Measurements from ENCODE around the gene PAOX.

The PAOX gene

GRCh38 chr10:133397938-133398337, 18.9 kb downstream of the PAOX start:
- no peak for DNase-seq
- peaks cover 16% of the 10 kb centered on the region for H3K36me3 ChIP-seq
- H3K9me3 ChIP-seq = no peaks in the 10 kb centered on the region
- H3K4me3 ChIP-seq (ENCODE audit: low read depth, low read length) = no peak overlapping the region
- no peaks in the 10 kb centered on the region for H3K27me3 ChIP-seq
- no peaks in the 10 kb centered on the region for H3K4me1 ChIP-seq
- TF ChIP-seq CTCF (IDR thresholded peaks at IDR 0.05; ENCODE audit: low read depth, low read length) = no peak

- TF ChIP-seq CTCF (IDR thresholded peaks at IDR 0.05; ENCODE audit: low read depth, low read length) = no peak
- Histone ChIP-seq H3K36me3 (peaks cover 16% of the 10 kb centered on the region), H3K27me3 (no peaks in the 10 kb centered on the region), H3K4me3 (ENCODE audit: low read depth, low read length) (no peak overlapping the region), H3K9me3 (no peaks in the 10 kb centered on the region), H3K4me1 (no peaks in the 10 kb centered on the region)
- no peak for DNase-seq
Observed at GRCh38 chr10:133399123-133399601, 20.1 kb downstream of the PAOX start.

GRCh38 chr10:133400624-133401424, 21.8 kb downstream of the PAOX start:
- Histone ChIP-seq H3K4me3 (ENCODE audit: low read depth, low read length) (no peak overlapping the region), H3K27me3 (no peaks in the 10 kb centered on the region), H3K9me3 (no peaks in the 10 kb centered on the region), H3K36me3 (peaks cover 24% of the 10 kb centered on the region), H3K4me1 (no peaks in the 10 kb centered on the region)
- no peak for DNase-seq
- TF ChIP-seq CTCF (IDR thresholded peaks at IDR 0.05; ENCODE audit: low read depth, low read length) = no peak

GRCh38 chr10:133401500-133401899, 22.4 kb downstream of the PAOX start:
- TF ChIP-seq CTCF (IDR thresholded peaks at IDR 0.05; ENCODE audit: low read depth, low read length) = no peak
- Histone ChIP-seq H3K9me3 (no peaks in the 10 kb centered on the region), H3K27me3 (no peaks in the 10 kb centered on the region), H3K4me1 (no peaks in the 10 kb centered on the region), H3K4me3 (ENCODE audit: low read depth, low read length) (no peak overlapping the region), H3K36me3 (peaks cover 18% of the 10 kb centered on the region)
- no peak for DNase-seq

- no peak for TF ChIP-seq CTCF (IDR thresholded peaks at IDR 0.05; ENCODE audit: low read depth, low read length)
- no peak for DNase-seq
- no peaks in the 10 kb centered on the region for H3K9me3 ChIP-seq
- no peaks in the 10 kb centered on the region for H3K4me1 ChIP-seq
- peaks cover 18% of the 10 kb centered on the region for H3K36me3 ChIP-seq
- H3K4me3 ChIP-seq (ENCODE audit: low read depth, low read length) = no peak overlapping the region
- H3K27me3 ChIP-seq = no peaks in the 10 kb centered on the region
Observed at GRCh38 chr10:133401981-133402725, 23.1 kb downstream of the PAOX start.

- Histone ChIP-seq H3K36me3 (peaks cover 24% of the 10 kb centered on the region), H3K9me3 (no peaks in the 10 kb centered on the region), H3K4me1 (no peaks in the 10 kb centered on the region), H3K4me3 (ENCODE audit: low read depth, low read length) (no peak overlapping the region), H3K27me3 (no peaks in the 10 kb centered on the region)
- DNase-seq = no peak
- TF ChIP-seq CTCF (IDR thresholded peaks at IDR 0.05; ENCODE audit: low read depth, low read length) = no peak
Observed at GRCh38 chr10:133403359-133403758, 24.3 kb downstream of the PAOX start.

Measured in BE2C (cell line).